DND-41 (cell line): ENCODE results near the gene CAMKV.

Experiments used
- ATAC-seq: fragments of 200-7000 bp; cut with Tn5 transposase; 3 replicates; pipeline ENCODE4 v1.9.1; 2021; ENCODE audit warnings: low read depth; ENCODE audit not compliant: insufficient read depth
- DNase-seq: peaks from one replicate; pipeline ENCODE4 v3.0.0-alpha.2; 2020
- H2AFZ ChIP-seq: 2 replicates; pipeline ENCODE4 v1.6.0; 2012; ENCODE audit warnings: low read depth, low read length
- H3K27ac ChIP-seq: 2 replicates; pipeline ENCODE4 v1.5.1; 2012; ENCODE audit warnings: low read length, inconsistent platforms
- H3K27me3 ChIP-seq: fragments of 200-600 bp; sonication (generic); 2 replicates; pipeline ENCODE4 v1.6.0; 2012; ENCODE audit warnings: low read length, mild to moderate bottlenecking, inconsistent platforms; ENCODE audit not compliant: insufficient read depth, poor library complexity
- H3K36me3 ChIP-seq: 2 replicates; pipeline ENCODE4 v1.5.1; 2012; ENCODE audit warnings: low read length, inconsistent platforms; ENCODE audit not compliant: insufficient read depth
- H3K4me1 ChIP-seq: 2 replicates; pipeline ENCODE4 v1.5.1; 2012; ENCODE audit warnings: mild to moderate bottlenecking, low read length; ENCODE audit not compliant: insufficient read depth
- H3K4me2 ChIP-seq: 2 replicates; pipeline ENCODE4 v1.6.0; 2012; ENCODE audit warnings: mild to moderate bottlenecking, moderate library complexity, low read length, inconsistent platforms; ENCODE audit not compliant: insufficient read depth
- H3K4me3 ChIP-seq, 2 experiments: fragments of 200-600 bp in 1 of 2; shearing (Covaris generic) in 1 of 2; 2 replicates each; pipeline ENCODE4 v1.5.1; 2012 to 2016; ENCODE audit warnings: inconsistent platforms in 2 of 2, low read length in 2 of 2, mild to moderate bottlenecking in 2 of 2, low read depth in 1 of 2, moderate library complexity in 1 of 2
- H3K79me2 ChIP-seq: 2 replicates; pipeline ENCODE4 v1.6.0; 2012; ENCODE audit warnings: low read length, inconsistent platforms; ENCODE audit not compliant: insufficient read depth
- H3K9ac ChIP-seq: 2 replicates; pipeline ENCODE4 v1.6.0; 2012; ENCODE audit warnings: low read depth, mild to moderate bottlenecking, inconsistent platforms, low read length, moderate library complexity
- H3K9me3 ChIP-seq: 2 replicates; pipeline ENCODE4 v1.5.1; 2012; ENCODE audit warnings: low read length, moderate library complexity, mild to moderate bottlenecking, inconsistent platforms; ENCODE audit not compliant: insufficient read depth, severe bottlenecking
- H4K20me1 ChIP-seq: 2 replicates; pipeline ENCODE4 v1.6.0; 2012; ENCODE audit warnings: low read length; ENCODE audit not compliant: insufficient read depth
- EZH2 ChIP-seq: IDR thresholded peaks from 3 replicates; pipeline ENCODE4 v1.6.1; 2012; ENCODE audit warnings: borderline replicate concordance, low read depth, mild to moderate bottlenecking, moderate library complexity, low read length, inconsistent platforms; ENCODE audit not compliant: severe bottlenecking
- TF ChIP-seq, protein P1 (sequence below): IDR thresholded peaks from 2 replicates; pipeline ENCODE4 v1.5.1; 2012; ENCODE audit warnings: borderline replicate concordance, low read length, moderate library complexity, mild to moderate bottlenecking; ENCODE audit not compliant: poor library complexity, severe bottlenecking; ENCODE audit errors: extremely low read depth

CAMKV gene

DNA sequence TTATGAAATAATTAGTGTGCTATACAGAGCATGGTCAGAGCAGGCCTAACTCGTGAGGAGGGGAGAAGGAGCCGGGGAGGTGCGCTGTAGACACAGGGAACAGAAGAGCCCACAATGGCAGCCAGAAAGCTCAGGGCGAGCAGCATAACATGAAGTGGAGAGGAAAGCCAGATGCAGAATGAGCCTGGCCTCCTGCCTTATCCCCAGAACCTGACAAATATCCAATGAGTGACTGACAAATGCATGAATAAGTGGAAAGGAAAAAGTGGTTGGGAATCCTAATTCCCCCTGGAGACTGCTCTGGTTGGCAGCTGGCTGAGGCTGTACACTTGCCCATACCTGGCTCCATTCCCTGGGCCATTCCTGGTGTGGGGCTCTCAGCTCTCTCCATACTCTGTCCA lies 43.2 kb upstream of the CAMKV start:
- no peak for ATAC-seq
- Histone ChIP-seq H3K9ac (no peak overlapping the region), H2AFZ (no peak overlapping the region), H4K20me1 (peaks cover 4% of the 10 kb centered on the region; the same call in 1 of the 2 replicates), H3K4me3 (no peak overlapping the region), H3K4me1 (no peaks in the 10 kb centered on the region), H3K36me3 (peaks cover 47% of the 10 kb centered on the region), H3K27ac (no peak overlapping the region), H3K4me2 (no peak overlapping the region), H3K79me2 (no peaks in the 10 kb centered on the region), H3K27me3 (no peaks in the 10 kb centered on the region), H3K9me3 (no peaks in the 10 kb centered on the region)
- TF ChIP-seq EZH2 = no peak
- TF ChIP-seq, protein P1, sequence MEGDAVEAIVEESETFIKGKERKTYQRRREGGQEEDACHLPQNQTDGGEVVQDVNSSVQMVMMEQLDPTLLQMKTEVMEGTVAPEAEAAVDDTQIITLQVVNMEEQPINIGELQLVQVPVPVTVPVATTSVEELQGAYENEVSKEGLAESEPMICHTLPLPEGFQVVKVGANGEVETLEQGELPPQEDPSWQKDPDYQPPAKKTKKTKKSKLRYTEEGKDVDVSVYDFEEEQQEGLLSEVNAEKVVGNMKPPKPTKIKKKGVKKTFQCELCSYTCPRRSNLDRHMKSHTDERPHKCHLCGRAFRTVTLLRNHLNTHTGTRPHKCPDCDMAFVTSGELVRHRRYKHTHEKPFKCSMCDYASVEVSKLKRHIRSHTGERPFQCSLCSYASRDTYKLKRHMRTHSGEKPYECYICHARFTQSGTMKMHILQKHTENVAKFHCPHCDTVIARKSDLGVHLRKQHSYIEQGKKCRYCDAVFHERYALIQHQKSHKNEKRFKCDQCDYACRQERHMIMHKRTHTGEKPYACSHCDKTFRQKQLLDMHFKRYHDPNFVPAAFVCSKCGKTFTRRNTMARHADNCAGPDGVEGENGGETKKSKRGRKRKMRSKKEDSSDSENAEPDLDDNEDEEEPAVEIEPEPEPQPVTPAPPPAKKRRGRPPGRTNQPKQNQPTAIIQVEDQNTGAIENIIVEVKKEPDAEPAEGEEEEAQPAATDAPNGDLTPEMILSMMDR = no peak
- no peak for DNase-seq

DNA sequence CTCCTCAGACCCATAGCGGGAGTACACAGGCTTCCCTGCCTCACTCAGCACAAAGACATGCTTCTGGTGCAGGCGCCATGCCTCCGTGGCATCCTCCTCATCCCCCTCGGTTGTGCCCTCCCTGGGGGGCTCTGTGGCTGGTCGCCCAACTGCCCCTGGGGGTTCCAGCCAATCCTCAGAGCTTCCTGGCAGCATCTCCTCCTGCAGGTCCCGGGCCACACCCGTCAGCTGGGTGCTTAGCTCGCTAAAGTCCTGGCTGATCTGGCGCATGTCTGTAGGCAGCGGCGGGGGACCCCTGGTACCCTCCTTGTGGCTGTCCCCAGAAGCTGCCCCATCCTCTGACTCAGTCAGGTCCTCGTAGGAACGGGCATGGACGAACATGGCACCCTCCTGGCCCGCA lies 41.9 kb upstream of the CAMKV start:
- no peak overlapping the region for H3K4me2 ChIP-seq
- H2AFZ ChIP-seq = no peak overlapping the region
- no peak for TF ChIP-seq EZH2
- TF ChIP-seq, protein P1 = no peak
- H3K4me3 ChIP-seq = no peak overlapping the region
- ATAC-seq (no peak), DNase-seq (no peak)
- no peak overlapping the region for H3K27ac ChIP-seq
- H3K79me2 ChIP-seq = no peaks in the 10 kb centered on the region
- H4K20me1 ChIP-seq = peaks cover 2% of the 10 kb centered on the region; the same call in 1 of the 2 replicates
- no peaks in the 10 kb centered on the region for H3K4me1 ChIP-seq
- H3K9ac ChIP-seq = no peak overlapping the region
- no peaks in the 10 kb centered on the region for H3K27me3 ChIP-seq
- H3K36me3 ChIP-seq = peaks cover 47% of the 10 kb centered on the region
- no peaks in the 10 kb centered on the region for H3K9me3 ChIP-seq

- Histone ChIP-seq H4K20me1 (no peaks in the 10 kb centered on the region), H3K9me3 (no peaks in the 10 kb centered on the region)
- ATAC-seq = no peak
These were observed 41.4 kb upstream of the CAMKV start for GRCh38 chr3:49911124-49911420.

More at GRCh38 chr3:49911124-49911420, 41.4 kb upstream of the CAMKV start:
- Histone ChIP-seq H3K36me3 (peaks cover 47% of the 10 kb centered on the region), H3K79me2 (no peaks in the 10 kb centered on the region), H3K27ac (no peak overlapping the region), H3K4me2 (no peak overlapping the region), H3K4me1 (no peaks in the 10 kb centered on the region), H3K27me3 (no peaks in the 10 kb centered on the region), H2AFZ (no peak overlapping the region), H3K4me3 (no peak overlapping the region), H3K9ac (no peak overlapping the region)
- no peak for DNase-seq
- TF ChIP-seq, protein P1 = no peak
- TF ChIP-seq EZH2 = no peak
